ENCODE measurements around the gene EFCAB11.
A peak's percentile ranks its signal among the peaks of the same experiment; 100 is the strongest.

GRCh38 chr14:89767861-89768268 is 186.7 kb downstream of the EFCAB11 start:
- peak; percentile 82 for TF ChIP-seq CTCF (IDR thresholded peaks at IDR 0.05)
- no peak for TF ChIP-seq EZH2 (IDR thresholded peaks at IDR 0.05; ENCODE audit: borderline replicate concordance, insufficient read depth, low read depth, low read length, poor library complexity, severe bottlenecking)

All from B cell (primary cell).